Astrocyte (in vitro differentiated cells and primary cell): ENCODE data around the gene COA1. TPM values are rescaled to one million over a fixed set of nuclear protein-coding genes. Genes with fewer than 3 reads are reported as not detected.

Experiments
- DNase-seq: peaks from one replicate; pipeline ENCODE4 v3.0.0-alpha.2; 2010; ENCODE audit warnings: low read depth
- FAIRE-seq: peaks from 2 replicates; lab custom pipeline; 2011; peaks lifted over from hg19 to GRCh38; lab: Jason Lieb, UNC
- H2AFZ ChIP-seq: 2 replicates; pipeline ENCODE4 v1.6.0; 2012; ENCODE audit warnings: low read depth, low read length, inconsistent platforms
- H3K27ac ChIP-seq: 2 replicates; pipeline ENCODE4 v1.5.1; 2011; ENCODE audit warnings: low read depth, low read length, inconsistent platforms
- H3K27me3 ChIP-seq: 2 replicates; pipeline ENCODE4 v1.6.0; 2011; ENCODE audit warnings: low read length, inconsistent platforms; ENCODE audit not compliant: insufficient read depth
- H3K36me3 ChIP-seq: 2 replicates; pipeline ENCODE4 v1.5.1; 2011; ENCODE audit warnings: low read length, inconsistent platforms; ENCODE audit not compliant: insufficient read depth
- H3K4me1 ChIP-seq: 2 replicates; pipeline ENCODE4 v1.5.1; 2011; ENCODE audit warnings: low read length, inconsistent platforms; ENCODE audit not compliant: insufficient read depth
- H3K4me2 ChIP-seq: 2 replicates; pipeline ENCODE4 v1.6.0; 2012; ENCODE audit warnings: low read length, inconsistent platforms
- H3K4me3 ChIP-seq: 2 replicates; pipeline ENCODE4 v1.5.1; 2011; ENCODE audit warnings: low read depth, mild to moderate bottlenecking, low read length, inconsistent platforms; ENCODE audit not compliant: insufficient read depth
- H3K79me2 ChIP-seq: 2 replicates; pipeline ENCODE4 v1.6.0; 2012; ENCODE audit warnings: mild to moderate bottlenecking, low read length, inconsistent platforms; ENCODE audit not compliant: insufficient read depth
- H3K9ac ChIP-seq: 2 replicates; pipeline ENCODE4 v1.6.0; 2012; ENCODE audit warnings: mild to moderate bottlenecking, low read length, inconsistent platforms
- H3K9me3 ChIP-seq: 2 replicates; pipeline ENCODE4 v1.5.1; 2012; ENCODE audit warnings: low read depth, mild to moderate bottlenecking, low read length, inconsistent platforms; ENCODE audit not compliant: insufficient read depth
- H4K20me1 ChIP-seq: 2 replicates; pipeline ENCODE4 v1.6.0; 2012; ENCODE audit warnings: low read length, inconsistent platforms; ENCODE audit not compliant: insufficient read depth
- H3K27ac Mint-ChIP-seq: one replicate; pipeline ENCODE4 v1.8.0; 2021; ENCODE audit warnings: mild to moderate bottlenecking, mixed read lengths; ENCODE audit not compliant: unreplicated experiment
- H3K27me3 Mint-ChIP-seq: one replicate; pipeline ENCODE4 v1.8.0; 2021; ENCODE audit warnings: low read depth, mixed read lengths; ENCODE audit not compliant: unreplicated experiment
- H3K36me3 Mint-ChIP-seq: one replicate; pipeline ENCODE4 v1.8.0; 2021; ENCODE audit warnings: low read depth, mixed read lengths; ENCODE audit not compliant: unreplicated experiment
- H3K4me1 Mint-ChIP-seq: one replicate; pipeline ENCODE4 v1.8.0; 2021; ENCODE audit warnings: low read depth, mixed read lengths; ENCODE audit not compliant: unreplicated experiment
- H3K4me3 Mint-ChIP-seq: one replicate; pipeline ENCODE4 v1.8.0; 2021; ENCODE audit warnings: mild to moderate bottlenecking, moderate library complexity, mixed read lengths; ENCODE audit not compliant: unreplicated experiment
- H3K9me3 Mint-ChIP-seq: one replicate; pipeline ENCODE4 v1.8.0; 2021; ENCODE audit warnings: mild to moderate bottlenecking, mixed read lengths; ENCODE audit not compliant: unreplicated experiment
- CTCF ChIP-seq: IDR thresholded peaks from 2 replicates; pipeline ENCODE4 v1.5.1; 2011; ENCODE audit warnings: low read depth, mild to moderate bottlenecking, inconsistent platforms, low read length, moderate library complexity; ENCODE audit not compliant: insufficient read depth
- EZH2 ChIP-seq: IDR thresholded peaks from 2 replicates; pipeline ENCODE4 v1.6.1; 2012; ENCODE audit warnings: mild to moderate bottlenecking, low read length, inconsistent platforms; ENCODE audit not compliant: insufficient read depth
- total RNA-seq: library from RNA; stranded (reverse); gene quantifications from 2 replicates; pipeline ENCODE4 v1.2.1, GENCODE V29; 2021

COA1 gene
- total RNA-seq, 1 donor from 2014 or later: 47.0 TPM

- H3K27ac Mint-ChIP-seq: no peak overlapping the region
- no peak overlapping the region for H3K4me2 ChIP-seq
- no peak overlapping the region for H3K27ac ChIP-seq
- no peaks in the 10 kb centered on the region for H3K4me1 ChIP-seq
- no peaks in the 10 kb centered on the region for H3K27me3 Mint-ChIP-seq
- H3K4me1 Mint-ChIP-seq: peaks cover 5% of the 10 kb centered on the region
- no peaks in the 10 kb centered on the region for H3K36me3 ChIP-seq
- FAIRE-seq: no peak
- H3K27me3 ChIP-seq: no peaks in the 10 kb centered on the region
- TF ChIP-seq EZH2 (no peak), CTCF (no peak)
- no peak overlapping the region for H3K4me3 ChIP-seq
- no peak overlapping the region for H3K4me3 Mint-ChIP-seq
- H2AFZ ChIP-seq: no peak overlapping the region
- H3K9ac ChIP-seq: no peak overlapping the region
- H3K9me3 Mint-ChIP-seq: peaks cover 7% of the 10 kb centered on the region
- no peaks in the 10 kb centered on the region for H3K79me2 ChIP-seq
- no peaks in the 10 kb centered on the region for H3K9me3 ChIP-seq
- peaks cover 20% of the 10 kb centered on the region for H3K36me3 Mint-ChIP-seq
- DNase-seq: no peak
- H4K20me1 ChIP-seq: peaks cover 29% of the 10 kb centered on the region
These were observed 40.0 kb upstream of the COA1 start for GRCh38 chr7:43769281-43769680.

- H3K27ac ChIP-seq: no peak overlapping the region
- no peak overlapping the region for H3K4me3 Mint-ChIP-seq
- H3K36me3 ChIP-seq: no peaks in the 10 kb centered on the region
- peaks cover 7% of the 10 kb centered on the region for H3K9me3 Mint-ChIP-seq
- H4K20me1 ChIP-seq: peaks cover 31% of the 10 kb centered on the region
- H3K9ac ChIP-seq: no peak overlapping the region
- H3K4me2 ChIP-seq: no peak overlapping the region
- no peak overlapping the region for H2AFZ ChIP-seq
- DNase-seq (no peak), FAIRE-seq (no peak)
- H3K9me3 ChIP-seq: no peaks in the 10 kb centered on the region
- no peaks in the 10 kb centered on the region for H3K79me2 ChIP-seq
- no peak for TF ChIP-seq CTCF
- no peak for TF ChIP-seq EZH2
- H3K27me3 Mint-ChIP-seq: no peaks in the 10 kb centered on the region
- no peak overlapping the region for H3K4me3 ChIP-seq
- no peaks in the 10 kb centered on the region for H3K4me1 ChIP-seq
- no peak overlapping the region for H3K27ac Mint-ChIP-seq
- peaks cover 9% of the 10 kb centered on the region for H3K4me1 Mint-ChIP-seq
- H3K36me3 Mint-ChIP-seq: peaks cover 20% of the 10 kb centered on the region
- no peaks in the 10 kb centered on the region for H3K27me3 ChIP-seq
These were observed 39.6 kb upstream of the COA1 start for GRCh38 chr7:43768887-43769272.

- peaks cover 31% of the 10 kb centered on the region for H4K20me1 ChIP-seq
- H3K79me2 ChIP-seq: no peaks in the 10 kb centered on the region
- TF ChIP-seq EZH2: no peak
- TF ChIP-seq CTCF: no peak
- no peaks in the 10 kb centered on the region for H3K36me3 ChIP-seq
- FAIRE-seq (no peak), DNase-seq (no peak)
- peaks cover 7% of the 10 kb centered on the region for H3K9me3 Mint-ChIP-seq
- no peaks in the 10 kb centered on the region for H3K9me3 ChIP-seq
- no peak overlapping the region for H3K4me3 ChIP-seq
- H3K9ac ChIP-seq: no peak overlapping the region
- no peak overlapping the region for H3K27ac ChIP-seq
- H2AFZ ChIP-seq: no peak overlapping the region
- H3K4me2 ChIP-seq: no peak overlapping the region
- H3K27me3 Mint-ChIP-seq: no peaks in the 10 kb centered on the region
- H3K4me3 Mint-ChIP-seq: no peak overlapping the region
- peaks cover 14% of the 10 kb centered on the region for H3K4me1 Mint-ChIP-seq
- H3K4me1 ChIP-seq: no peaks in the 10 kb centered on the region
- H3K27me3 ChIP-seq: no peaks in the 10 kb centered on the region
- H3K36me3 Mint-ChIP-seq: peaks cover 18% of the 10 kb centered on the region
- no peak overlapping the region for H3K27ac Mint-ChIP-seq
These were observed 39.0 kb upstream of the COA1 start for GRCh38 chr7:43768201-43768886.
